Astrocyte (in vitro differentiated cells and primary cell): ENCODE measurements around the gene CPNE5. TPM values are rescaled to one million over a fixed set of nuclear protein-coding genes. Genes with fewer than 3 reads are reported as not detected.

ENCODE experiments used
- DNase-seq: peaks from one replicate; pipeline ENCODE4 v3.0.0-alpha.2; 2010; ENCODE audit warnings: low read depth
- FAIRE-seq: peaks from 2 replicates; lab custom pipeline; 2011; peaks lifted over from hg19 to GRCh38; lab: Jason Lieb, UNC
- H2AFZ ChIP-seq: 2 replicates; pipeline ENCODE4 v1.6.0; 2012; ENCODE audit warnings: low read depth, low read length, inconsistent platforms
- H3K27ac ChIP-seq: 2 replicates; pipeline ENCODE4 v1.5.1; 2011; ENCODE audit warnings: low read depth, low read length, inconsistent platforms
- H3K27me3 ChIP-seq: 2 replicates; pipeline ENCODE4 v1.6.0; 2011; ENCODE audit warnings: low read length, inconsistent platforms; ENCODE audit not compliant: insufficient read depth
- H3K36me3 ChIP-seq: 2 replicates; pipeline ENCODE4 v1.5.1; 2011; ENCODE audit warnings: low read length, inconsistent platforms; ENCODE audit not compliant: insufficient read depth
- H3K4me1 ChIP-seq: 2 replicates; pipeline ENCODE4 v1.5.1; 2011; ENCODE audit warnings: low read length, inconsistent platforms; ENCODE audit not compliant: insufficient read depth
- H3K4me2 ChIP-seq: 2 replicates; pipeline ENCODE4 v1.6.0; 2012; ENCODE audit warnings: low read length, inconsistent platforms
- H3K4me3 ChIP-seq: 2 replicates; pipeline ENCODE4 v1.5.1; 2011; ENCODE audit warnings: low read depth, mild to moderate bottlenecking, low read length, inconsistent platforms; ENCODE audit not compliant: insufficient read depth
- H3K79me2 ChIP-seq: 2 replicates; pipeline ENCODE4 v1.6.0; 2012; ENCODE audit warnings: mild to moderate bottlenecking, low read length, inconsistent platforms; ENCODE audit not compliant: insufficient read depth
- H3K9ac ChIP-seq: 2 replicates; pipeline ENCODE4 v1.6.0; 2012; ENCODE audit warnings: mild to moderate bottlenecking, low read length, inconsistent platforms
- H3K9me3 ChIP-seq: 2 replicates; pipeline ENCODE4 v1.5.1; 2012; ENCODE audit warnings: low read depth, mild to moderate bottlenecking, low read length, inconsistent platforms; ENCODE audit not compliant: insufficient read depth
- H4K20me1 ChIP-seq: 2 replicates; pipeline ENCODE4 v1.6.0; 2012; ENCODE audit warnings: low read length, inconsistent platforms; ENCODE audit not compliant: insufficient read depth
- H3K27ac Mint-ChIP-seq: one replicate; pipeline ENCODE4 v1.8.0; 2021; ENCODE audit warnings: mild to moderate bottlenecking, mixed read lengths; ENCODE audit not compliant: unreplicated experiment
- H3K27me3 Mint-ChIP-seq: one replicate; pipeline ENCODE4 v1.8.0; 2021; ENCODE audit warnings: low read depth, mixed read lengths; ENCODE audit not compliant: unreplicated experiment
- H3K36me3 Mint-ChIP-seq: one replicate; pipeline ENCODE4 v1.8.0; 2021; ENCODE audit warnings: low read depth, mixed read lengths; ENCODE audit not compliant: unreplicated experiment
- H3K4me1 Mint-ChIP-seq: one replicate; pipeline ENCODE4 v1.8.0; 2021; ENCODE audit warnings: low read depth, mixed read lengths; ENCODE audit not compliant: unreplicated experiment
- H3K4me3 Mint-ChIP-seq: one replicate; pipeline ENCODE4 v1.8.0; 2021; ENCODE audit warnings: mild to moderate bottlenecking, moderate library complexity, mixed read lengths; ENCODE audit not compliant: unreplicated experiment
- H3K9me3 Mint-ChIP-seq: one replicate; pipeline ENCODE4 v1.8.0; 2021; ENCODE audit warnings: mild to moderate bottlenecking, mixed read lengths; ENCODE audit not compliant: unreplicated experiment
- EZH2 ChIP-seq: IDR thresholded peaks from 2 replicates; pipeline ENCODE4 v1.6.1; 2012; ENCODE audit warnings: mild to moderate bottlenecking, low read length, inconsistent platforms; ENCODE audit not compliant: insufficient read depth
- total RNA-seq: library from RNA; stranded (reverse); gene quantifications from 2 replicates; pipeline ENCODE4 v1.2.1, GENCODE V29; 2021
- TF ChIP-seq, protein P1 (sequence below): IDR thresholded peaks from 2 replicates; pipeline ENCODE4 v1.5.1; 2011; ENCODE audit warnings: low read depth, mild to moderate bottlenecking, inconsistent platforms, low read length, moderate library complexity; ENCODE audit not compliant: insufficient read depth

The CPNE5 gene
- total RNA-seq, 1 donor from 2014 or later: 0.11 TPM

DNA sequence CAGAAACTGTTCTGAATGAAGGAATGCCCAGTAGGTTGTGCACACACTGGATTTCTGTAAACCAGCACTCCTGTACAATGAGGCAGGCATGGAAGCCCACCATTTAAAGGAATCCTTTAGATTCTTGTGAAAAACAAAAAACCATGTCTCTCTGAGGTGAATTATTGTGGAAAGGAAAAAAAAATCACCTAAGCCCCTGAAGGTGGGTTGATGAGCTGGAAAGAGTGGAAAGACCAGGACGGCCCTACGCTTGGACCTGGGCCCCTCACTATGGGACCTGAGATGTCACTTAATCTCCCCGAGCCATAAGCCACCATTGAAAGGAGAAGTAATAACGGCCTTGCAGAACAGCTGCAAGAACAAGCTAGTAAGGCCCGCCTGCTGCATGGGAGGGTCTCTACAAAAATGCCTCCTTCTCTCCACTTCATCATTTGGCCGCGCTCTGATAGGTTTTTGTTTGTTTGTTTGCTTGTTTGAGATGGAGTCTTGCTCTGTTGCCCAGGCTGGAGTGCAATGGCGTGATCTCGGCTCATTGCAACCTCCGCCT is 72.8 kb downstream of the CPNE5 start:
- Histone ChIP-seq H3K9me3 (no peaks in the 10 kb centered on the region), H3K27me3 (no peaks in the 10 kb centered on the region), H3K4me3 (no peak overlapping the region), H2AFZ (no peak overlapping the region), H3K36me3 (no peaks in the 10 kb centered on the region), H3K79me2 (no peaks in the 10 kb centered on the region), H3K4me1 (peaks cover 25% of the 10 kb centered on the region), H3K4me2 (no peak overlapping the region), H3K9ac (no peak overlapping the region), H4K20me1 (no peaks in the 10 kb centered on the region), H3K27ac (no peak overlapping the region)
- FAIRE-seq (no peak), DNase-seq (no peak)
- H3K36me3 Mint-ChIP-seq: no peaks in the 10 kb centered on the region
- H3K4me1 Mint-ChIP-seq: peaks cover 13% of the 10 kb centered on the region
- no peaks in the 10 kb centered on the region for H3K9me3 Mint-ChIP-seq
- no peak for TF ChIP-seq EZH2
- TF ChIP-seq, protein P1, sequence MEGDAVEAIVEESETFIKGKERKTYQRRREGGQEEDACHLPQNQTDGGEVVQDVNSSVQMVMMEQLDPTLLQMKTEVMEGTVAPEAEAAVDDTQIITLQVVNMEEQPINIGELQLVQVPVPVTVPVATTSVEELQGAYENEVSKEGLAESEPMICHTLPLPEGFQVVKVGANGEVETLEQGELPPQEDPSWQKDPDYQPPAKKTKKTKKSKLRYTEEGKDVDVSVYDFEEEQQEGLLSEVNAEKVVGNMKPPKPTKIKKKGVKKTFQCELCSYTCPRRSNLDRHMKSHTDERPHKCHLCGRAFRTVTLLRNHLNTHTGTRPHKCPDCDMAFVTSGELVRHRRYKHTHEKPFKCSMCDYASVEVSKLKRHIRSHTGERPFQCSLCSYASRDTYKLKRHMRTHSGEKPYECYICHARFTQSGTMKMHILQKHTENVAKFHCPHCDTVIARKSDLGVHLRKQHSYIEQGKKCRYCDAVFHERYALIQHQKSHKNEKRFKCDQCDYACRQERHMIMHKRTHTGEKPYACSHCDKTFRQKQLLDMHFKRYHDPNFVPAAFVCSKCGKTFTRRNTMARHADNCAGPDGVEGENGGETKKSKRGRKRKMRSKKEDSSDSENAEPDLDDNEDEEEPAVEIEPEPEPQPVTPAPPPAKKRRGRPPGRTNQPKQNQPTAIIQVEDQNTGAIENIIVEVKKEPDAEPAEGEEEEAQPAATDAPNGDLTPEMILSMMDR: no peak
- H3K27me3 Mint-ChIP-seq: peaks cover 18% of the 10 kb centered on the region
- no peak overlapping the region for H3K4me3 Mint-ChIP-seq
- no peak overlapping the region for H3K27ac Mint-ChIP-seq

- Histone ChIP-seq H3K4me3 (no peak overlapping the region), H2AFZ (no peak overlapping the region), H3K9me3 (no peaks in the 10 kb centered on the region), H3K79me2 (no peaks in the 10 kb centered on the region), H3K4me1 (peaks cover 25% of the 10 kb centered on the region), H3K9ac (no peak overlapping the region), H3K27me3 (no peaks in the 10 kb centered on the region), H3K4me2 (peak overlapping the region; percentile 43), H3K36me3 (no peaks in the 10 kb centered on the region), H4K20me1 (no peaks in the 10 kb centered on the region), H3K27ac (no peak overlapping the region)
- FAIRE-seq (no peak), DNase-seq (peak; percentile 51)
- no peak overlapping the region for H3K4me3 Mint-ChIP-seq
- H3K9me3 Mint-ChIP-seq: no peaks in the 10 kb centered on the region
- TF ChIP-seq, protein P1: peak; percentile 92
- TF ChIP-seq EZH2: no peak
- H3K27me3 Mint-ChIP-seq: peaks cover 22% of the 10 kb centered on the region
- H3K4me1 Mint-ChIP-seq: peaks cover 13% of the 10 kb centered on the region
- H3K36me3 Mint-ChIP-seq: no peaks in the 10 kb centered on the region
- no peak overlapping the region for H3K27ac Mint-ChIP-seq
Measured at GRCh38 chr6:36765594-36766398, 73.4 kb downstream of the CPNE5 start.

- Mint-ChIP-seq H3K4me1 (peaks cover 13% of the 10 kb centered on the region), H3K27ac (no peak overlapping the region), H3K4me3 (no peak overlapping the region), H3K9me3 (no peaks in the 10 kb centered on the region), H3K36me3 (no peaks in the 10 kb centered on the region), H3K27me3 (peaks cover 27% of the 10 kb centered on the region)
- Histone ChIP-seq H3K4me1 (peaks cover 21% of the 10 kb centered on the region), H3K4me3 (no peak overlapping the region), H3K27ac (no peak overlapping the region), H4K20me1 (no peaks in the 10 kb centered on the region), H2AFZ (no peak overlapping the region), H3K79me2 (no peaks in the 10 kb centered on the region), H3K36me3 (no peaks in the 10 kb centered on the region), H3K4me2 (no peak overlapping the region), H3K9me3 (no peaks in the 10 kb centered on the region), H3K9ac (no peak overlapping the region), H3K27me3 (no peaks in the 10 kb centered on the region)
- TF ChIP-seq, protein P1: no peak
- TF ChIP-seq EZH2: no peak
- DNase-seq: no peak
- FAIRE-seq: no peak
Measured at GRCh38 chr6:36765190-36765589, 74.1 kb downstream of the CPNE5 start.
